GM21360 (cell line): ENCODE results near the gene IGLL5.
"Not testable (repeated sequence)": the region's sequence is repeated elsewhere in the genome, so short reads cannot be mapped to it uniquely, and the experiment has no call there.

Experiments
- ATAC-seq: cut with Tn5 transposase; IDR thresholded peaks from one replicate; pipeline ENCODE4 v1.9.1; 2021; ENCODE audit warnings: mild to moderate bottlenecking, moderate library complexity; ENCODE audit not compliant: unreplicated experiment

Gene IGLL5

DNA sequence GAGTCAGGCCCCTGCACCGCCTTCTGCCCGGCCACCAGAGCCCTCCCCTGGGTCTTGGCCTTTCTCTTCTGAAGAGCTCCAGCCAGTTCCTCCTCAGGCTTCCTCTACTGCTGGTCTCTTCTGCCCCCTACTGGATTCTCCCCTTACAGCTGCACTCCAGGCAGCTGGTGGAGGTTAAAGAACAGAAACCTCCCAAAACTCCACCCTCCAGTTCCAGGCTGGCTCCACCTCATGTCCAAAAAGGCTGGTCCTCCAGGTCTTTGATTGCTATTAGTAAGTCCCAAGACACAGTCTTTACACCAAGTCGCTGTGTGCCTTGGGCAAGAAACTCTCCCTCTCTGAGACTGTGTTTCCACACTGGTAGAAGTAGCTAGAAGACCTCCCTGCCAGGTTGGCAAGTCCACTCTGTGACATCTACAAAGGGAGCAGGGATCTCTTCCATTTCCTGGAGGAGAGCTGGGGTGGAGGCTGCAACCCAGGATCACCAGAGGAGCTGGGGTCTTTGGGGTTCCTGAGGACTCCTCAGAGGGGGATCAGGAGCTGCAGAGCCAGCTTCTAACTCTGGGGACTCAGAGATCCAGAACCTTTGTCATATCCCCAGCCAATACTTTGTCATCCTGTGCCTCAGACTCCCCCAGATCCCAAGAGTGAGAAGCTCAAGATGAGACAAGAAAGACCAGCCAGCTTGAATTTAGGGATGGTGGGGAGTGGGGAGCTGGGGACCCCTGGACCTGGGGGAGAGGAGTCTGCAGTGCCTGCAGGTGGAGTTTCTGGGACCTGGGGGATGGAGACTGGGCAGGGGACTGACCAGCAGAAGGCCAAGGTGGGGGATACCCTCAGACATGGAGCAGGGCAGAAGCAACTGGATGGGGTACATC is 3.4 kb upstream of the IGLL5 start:
- ATAC-seq, result no peak

DNA sequence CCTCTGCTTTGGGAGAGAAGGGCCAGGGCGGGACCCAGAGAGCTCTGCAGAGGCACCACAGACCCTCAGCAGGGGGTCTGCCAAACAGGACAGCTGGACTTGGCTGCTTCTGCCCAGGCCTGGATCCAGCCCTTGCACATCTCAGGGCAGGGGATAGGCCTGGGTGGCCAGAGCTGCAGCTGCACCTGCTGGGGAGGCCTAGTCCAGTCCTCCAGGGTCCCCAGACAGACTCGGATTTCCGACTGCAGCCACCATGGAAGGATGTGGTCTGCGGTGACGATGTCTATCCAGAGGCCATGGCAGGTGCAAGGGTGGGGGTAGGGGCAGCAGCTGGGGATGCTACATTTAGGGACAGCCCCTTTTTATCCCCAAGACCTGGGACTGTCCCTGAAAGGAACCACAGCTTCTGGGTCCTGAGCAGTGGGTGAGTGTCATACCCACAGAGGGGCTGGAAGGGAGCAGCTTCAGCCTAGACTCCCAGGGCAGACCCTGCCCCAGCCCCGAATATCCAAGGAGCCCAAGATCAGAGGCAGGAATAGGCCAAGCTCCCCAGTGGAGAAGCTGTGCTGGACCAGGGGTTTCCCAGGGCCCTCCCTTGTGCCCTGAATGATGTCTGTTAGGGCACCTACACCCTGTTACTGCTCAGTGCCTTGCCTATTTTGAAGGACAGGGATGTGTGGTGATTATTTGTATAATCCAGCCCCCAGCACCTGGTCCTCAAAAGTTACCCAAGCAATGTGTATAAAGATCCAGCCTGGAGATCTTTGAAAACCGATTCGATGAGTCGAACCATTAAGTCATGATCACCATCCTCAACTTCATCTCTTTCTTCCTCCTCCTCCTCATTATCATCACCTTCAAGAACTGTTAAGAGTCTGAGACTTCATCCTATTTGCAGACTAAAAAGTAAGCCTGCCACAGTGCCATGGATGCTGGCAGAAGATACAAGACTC is 2.5 kb upstream of the IGLL5 start:
- no peak for ATAC-seq

- ATAC-seq, result no peak
These were observed 1.1 kb upstream of the IGLL5 start for GRCh38 chr22:22886546-22886945.

- no peak for ATAC-seq
These were observed 1.1 kb downstream of the IGLL5 start for GRCh38 chr22:22888571-22889353.

- ATAC-seq, result no peak
These were observed 2.5 kb downstream of the IGLL5 start for GRCh38 chr22:22890085-22890484.

DNA sequence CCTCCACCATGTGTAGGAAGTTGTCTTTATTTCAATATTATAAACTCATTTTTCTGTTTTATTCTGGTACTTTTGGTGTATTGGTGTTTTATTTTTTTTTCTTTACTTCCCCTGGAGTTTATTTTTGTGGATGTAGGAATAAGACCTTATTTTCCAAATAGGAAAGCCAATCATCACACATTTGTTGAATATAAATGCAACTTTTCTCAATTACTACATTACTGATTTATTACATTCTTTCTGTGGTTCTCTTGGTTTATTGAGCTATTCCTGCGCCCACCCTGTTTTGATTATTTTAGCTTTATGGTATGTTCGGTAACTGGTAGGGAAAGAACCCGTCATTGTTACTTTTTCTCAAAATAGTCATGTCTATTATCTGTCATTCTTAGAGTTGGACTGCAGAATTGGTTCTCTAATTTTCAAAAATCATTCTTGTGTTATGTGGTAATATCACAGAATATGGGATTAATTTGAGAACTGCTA is 3.6 kb downstream of the IGLL5 start:
- no peak for ATAC-seq

GRCh38 chr22:22892096-22893052 is 4.8 kb downstream of the IGLL5 start:
- ATAC-seq, result no peak

DNA sequence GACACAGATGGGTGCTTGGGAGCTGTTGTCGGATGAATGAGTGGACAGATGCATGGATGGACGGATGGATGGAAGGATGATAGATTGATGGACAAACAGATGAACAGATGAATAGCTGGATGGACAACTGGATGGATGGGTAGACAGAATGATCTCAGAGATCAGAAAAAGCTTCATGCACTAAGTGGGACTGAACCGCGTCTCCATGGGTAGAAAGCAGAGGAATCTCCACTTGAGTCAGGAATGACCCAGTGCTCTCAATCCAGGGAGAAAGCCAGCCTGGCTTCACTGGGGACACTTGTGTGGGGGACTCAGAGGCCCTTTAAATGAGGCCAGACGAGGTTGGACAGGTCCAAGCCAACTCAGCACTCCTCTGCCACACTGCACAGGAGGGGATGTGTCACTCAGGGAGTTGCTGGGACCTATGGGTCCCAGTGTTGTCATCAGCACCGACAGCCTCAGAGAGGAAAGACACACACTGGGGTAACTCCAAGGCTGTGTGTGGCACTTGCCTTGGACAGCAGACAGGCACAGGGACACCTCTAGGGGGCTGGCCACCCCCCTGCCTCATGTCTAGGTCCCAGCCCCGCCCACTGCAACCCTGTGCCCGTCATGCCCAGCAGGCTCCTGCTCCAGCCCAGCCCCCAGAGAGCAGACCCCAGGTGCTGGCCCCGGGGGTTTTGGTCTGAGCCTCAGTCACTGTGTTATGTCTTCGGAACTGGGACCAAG is 5.6 kb downstream of the IGLL5 start:
- no peak for ATAC-seq

GRCh38 chr22:22893891-22894739 is 6.5 kb downstream of the IGLL5 start:
- ATAC-seq, result no peak

DNA sequence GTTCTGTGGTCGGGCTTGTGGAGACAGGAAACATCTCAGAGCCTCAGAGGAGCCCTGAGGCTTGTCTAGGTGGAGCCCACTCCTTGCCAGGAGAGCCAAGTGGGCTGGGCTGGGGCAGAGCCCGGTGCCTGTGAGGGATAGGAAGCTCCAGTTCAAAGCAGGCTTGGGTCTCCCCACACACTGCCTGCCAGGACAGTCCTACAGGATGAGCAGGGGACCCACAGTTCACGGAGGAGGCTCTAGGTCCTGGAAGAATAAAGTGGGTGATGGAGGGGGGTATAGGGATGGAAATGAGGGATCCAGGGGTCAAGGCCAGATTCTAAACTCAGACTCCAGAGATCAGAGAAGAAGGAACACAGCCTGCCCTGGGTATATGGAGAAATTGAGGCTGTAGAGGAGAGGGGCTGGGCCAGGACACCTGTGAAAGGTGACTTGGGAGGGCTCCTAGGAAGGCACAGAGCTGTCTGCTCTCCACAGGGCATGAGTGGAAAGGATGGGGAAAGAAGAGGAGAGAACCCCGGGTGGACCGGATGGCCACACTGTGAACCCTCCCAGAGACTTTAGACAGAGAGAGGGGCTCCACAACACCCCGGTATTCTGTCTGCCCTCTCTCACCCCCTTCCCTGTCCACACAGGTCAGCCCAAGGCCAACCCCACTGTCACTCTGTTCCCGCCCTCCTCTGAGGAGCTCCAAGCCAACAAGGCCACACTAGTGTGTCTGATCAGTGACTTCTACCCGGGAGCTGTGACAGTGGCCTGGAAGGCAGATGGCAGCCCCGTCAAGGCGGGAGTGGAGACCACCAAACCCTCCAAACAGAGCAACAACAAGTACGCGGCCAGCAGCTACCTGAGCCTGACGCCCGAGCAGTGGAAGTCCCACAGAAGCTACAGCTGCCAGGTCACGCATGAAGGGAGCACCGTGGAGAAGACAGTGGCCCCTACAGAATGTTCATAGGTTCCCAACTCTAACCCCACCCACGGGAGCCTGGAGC is 7.4 kb downstream of the IGLL5 start:
- ATAC-seq, result no peak

DNA sequence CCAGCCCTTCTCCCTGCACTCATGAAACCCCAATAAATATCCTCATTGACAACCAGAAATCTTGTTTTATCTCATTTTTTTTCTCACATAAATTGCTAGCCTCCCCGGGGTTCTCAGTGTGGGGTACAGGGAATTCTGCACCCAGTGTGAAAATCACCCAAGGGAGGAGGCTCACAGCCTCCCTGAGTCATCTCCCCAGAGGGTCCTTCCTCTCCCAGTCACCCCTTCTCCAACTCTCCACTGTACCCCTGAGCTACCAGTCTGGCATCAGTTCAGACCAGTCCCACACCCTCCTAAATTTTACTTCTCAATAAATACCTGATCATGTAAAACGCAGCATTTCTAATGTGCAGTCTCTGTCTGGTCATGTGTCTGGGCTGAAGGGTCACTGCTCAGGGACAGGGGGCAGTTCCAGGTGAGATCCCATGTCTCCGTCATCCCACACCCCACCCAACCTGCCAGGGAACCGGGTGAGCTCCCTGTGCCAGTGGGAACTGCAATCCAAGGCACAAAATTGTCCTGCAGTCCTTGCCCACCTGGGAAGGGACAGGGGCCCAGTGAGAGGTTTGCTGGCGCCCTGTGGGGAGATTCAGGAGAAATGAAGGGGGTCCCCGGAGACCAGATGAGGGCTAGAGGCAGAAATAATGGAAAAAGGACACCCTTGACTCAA is 8.3 kb downstream of the IGLL5 start:
- ATAC-seq, result no peak

DNA sequence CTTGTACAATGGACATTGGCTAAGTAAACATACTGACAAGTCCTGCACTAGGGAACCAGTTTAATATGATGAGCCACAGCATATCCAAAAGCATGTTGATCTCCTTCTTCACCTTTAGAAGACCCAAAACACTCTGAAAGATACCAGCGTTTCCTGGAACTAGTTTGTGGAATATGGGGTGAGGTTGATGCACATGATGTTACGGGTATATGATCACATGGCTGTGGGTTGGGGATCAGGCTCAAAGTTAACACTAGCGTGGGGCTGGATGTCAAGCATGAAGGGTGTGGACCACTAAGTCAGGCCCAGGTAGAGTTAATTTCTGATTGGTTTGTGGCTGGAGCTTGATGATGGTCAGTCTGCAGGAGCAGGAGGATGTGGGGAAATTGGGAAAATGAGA is 9.0 kb downstream of the IGLL5 start:
- ATAC-seq, result no peak

DNA sequence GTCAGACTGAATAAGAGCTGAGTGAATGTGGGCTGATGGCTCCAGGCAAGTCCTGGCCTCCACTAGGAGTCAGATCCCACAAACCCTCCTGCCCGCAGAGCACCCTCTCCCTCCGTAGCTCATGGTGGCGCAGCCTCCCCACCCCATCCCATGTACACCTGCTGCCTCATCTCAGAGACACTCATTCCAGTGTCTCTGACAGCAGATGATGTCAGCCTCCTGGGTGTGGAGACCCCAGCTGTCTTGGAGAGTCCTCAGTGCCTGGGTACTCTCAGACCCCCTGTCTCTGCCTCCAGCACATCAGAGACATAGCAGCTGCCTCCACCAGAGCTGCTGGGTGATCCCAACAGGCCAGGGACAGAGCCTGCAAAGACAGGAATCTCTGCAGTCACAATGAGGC is 9.5 kb downstream of the IGLL5 start:
- ATAC-seq, result no peak

DNA sequence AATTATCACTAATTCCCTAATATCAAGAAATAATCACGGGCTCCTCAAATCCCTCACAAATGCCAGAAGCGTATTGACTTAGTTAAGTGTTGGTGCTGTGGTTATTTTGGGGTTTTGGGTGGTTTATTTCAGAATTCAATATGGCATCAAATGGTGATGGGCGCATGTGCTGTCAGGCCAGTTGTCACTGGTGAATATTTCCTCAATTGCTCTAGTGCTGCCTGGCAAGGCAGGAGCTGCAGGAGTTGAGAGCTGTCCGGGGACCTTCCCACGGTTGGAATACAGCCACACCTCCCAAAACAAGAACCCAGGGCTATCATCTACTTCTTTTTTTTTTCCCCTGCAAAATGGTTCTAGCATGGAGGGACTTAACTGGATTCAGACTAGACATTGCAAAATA is 10.3 kb downstream of the IGLL5 start:
- no peak for ATAC-seq

DNA sequence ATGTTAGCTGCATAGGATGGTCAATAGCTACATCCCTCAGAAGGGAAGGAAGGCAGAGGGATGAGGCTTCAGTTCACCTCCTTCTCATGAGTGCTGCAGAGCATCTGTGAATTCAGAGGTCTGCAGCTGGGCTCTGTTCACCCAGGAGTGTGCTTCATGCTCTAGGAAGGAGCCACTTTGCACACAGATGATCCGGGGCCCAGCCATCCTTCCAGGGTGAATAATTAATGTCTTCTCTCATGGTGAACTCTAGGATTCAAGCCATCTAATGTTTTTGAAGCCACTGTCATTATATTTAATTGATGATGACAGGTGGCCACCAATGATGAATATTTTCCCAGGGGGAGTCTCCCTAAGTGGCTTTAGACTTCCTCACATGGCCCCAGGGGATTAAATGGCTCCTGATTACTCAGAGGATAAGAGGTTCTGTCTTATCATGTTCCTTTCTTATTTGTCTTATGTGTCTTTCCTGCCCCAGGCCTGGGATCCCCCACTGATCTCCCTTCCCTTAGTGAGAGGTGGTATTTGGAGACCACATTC is 10.9 kb downstream of the IGLL5 start:
- not testable (repeated sequence) for ATAC-seq
